HL-60/S4 (cell line): ENCODE measurements around the gene PNKD.

Experiments
- in situ Hi-C: fragments of 300-500 bp; cut with MboI; formaldehyde crosslinking; loops from 2 replicates; pipeline ENCODE4 v1.14.3; 2022; ENCODE audit warnings: low sequenced_read_pairs

Gene PNKD

DNA sequence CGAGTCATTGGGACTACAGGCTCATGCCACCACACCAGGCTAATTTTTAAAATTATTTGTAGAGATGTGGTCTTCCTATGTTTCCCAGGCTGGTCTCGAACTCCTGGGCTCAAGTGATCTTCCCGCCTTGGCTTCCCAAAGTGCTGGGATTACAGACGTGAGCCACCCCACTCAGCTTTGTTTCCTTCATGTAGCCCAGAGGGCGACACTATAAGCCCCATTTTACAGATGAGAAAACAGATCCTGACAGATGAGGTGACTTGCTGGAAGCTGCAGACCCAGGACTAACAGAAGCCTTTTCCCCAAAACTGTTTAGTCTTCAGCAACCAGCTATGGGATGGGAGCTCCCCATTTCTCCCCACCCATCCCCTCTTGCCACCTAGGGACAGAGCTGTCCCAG is 122.1 kb downstream of the PNKD start:
- in situ Hi-C loops = no loop called here

DNA sequence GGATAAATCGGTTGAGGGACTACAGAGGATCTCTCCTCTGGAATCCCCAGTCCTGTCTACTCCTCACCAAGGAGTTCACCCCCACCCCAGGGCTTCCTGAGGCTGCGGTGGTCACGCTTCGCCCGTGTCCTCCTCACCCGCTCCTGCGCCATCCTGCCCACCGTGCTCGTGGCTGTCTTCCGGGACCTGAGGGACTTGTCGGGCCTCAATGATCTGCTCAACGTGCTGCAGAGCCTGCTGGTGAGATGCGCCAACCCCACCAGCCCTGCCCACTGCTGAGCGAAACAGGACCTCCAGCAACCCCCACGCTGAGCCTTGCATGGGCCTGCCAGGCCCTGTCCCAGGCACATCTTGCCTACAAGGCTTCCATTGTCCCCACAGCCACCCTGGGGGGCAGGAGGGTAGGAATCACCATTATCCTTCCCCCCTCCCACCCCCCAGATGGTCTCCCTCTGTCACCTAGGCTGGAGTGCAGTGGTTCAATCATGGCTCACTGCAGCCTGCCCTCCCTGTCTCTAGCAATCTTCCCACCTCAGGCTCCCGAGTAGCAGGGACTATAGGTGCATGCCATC is 122.7 kb downstream of the PNKD start:
- in situ Hi-C loops = no loop called here

DNA sequence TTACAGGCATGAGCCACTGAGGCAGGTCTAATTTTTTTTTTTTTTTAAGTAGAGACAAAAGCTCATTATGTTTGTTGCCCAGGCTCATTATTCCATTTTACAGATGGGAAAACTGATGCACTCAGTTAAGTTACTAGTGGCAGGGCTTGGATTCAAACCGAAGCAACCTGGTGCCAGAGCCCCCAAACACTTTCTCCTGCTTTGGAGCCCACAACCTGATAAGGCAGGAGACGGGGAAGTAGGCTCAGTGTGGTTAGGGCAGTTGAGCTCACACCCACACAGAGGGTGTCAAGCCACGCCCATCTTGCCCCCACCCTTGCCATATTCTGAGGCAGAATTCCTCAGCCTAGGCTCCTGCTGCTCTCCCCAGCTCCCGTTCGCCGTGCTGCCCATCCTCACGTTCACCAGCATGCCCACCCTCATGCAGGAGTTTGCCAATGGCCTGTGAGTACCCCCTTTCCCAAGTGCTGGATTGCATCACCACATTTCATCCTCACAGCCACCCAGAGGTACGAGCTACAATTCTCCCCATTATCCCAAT is 123.5 kb downstream of the PNKD start:
- in situ Hi-C loops = no loop called here

DNA sequence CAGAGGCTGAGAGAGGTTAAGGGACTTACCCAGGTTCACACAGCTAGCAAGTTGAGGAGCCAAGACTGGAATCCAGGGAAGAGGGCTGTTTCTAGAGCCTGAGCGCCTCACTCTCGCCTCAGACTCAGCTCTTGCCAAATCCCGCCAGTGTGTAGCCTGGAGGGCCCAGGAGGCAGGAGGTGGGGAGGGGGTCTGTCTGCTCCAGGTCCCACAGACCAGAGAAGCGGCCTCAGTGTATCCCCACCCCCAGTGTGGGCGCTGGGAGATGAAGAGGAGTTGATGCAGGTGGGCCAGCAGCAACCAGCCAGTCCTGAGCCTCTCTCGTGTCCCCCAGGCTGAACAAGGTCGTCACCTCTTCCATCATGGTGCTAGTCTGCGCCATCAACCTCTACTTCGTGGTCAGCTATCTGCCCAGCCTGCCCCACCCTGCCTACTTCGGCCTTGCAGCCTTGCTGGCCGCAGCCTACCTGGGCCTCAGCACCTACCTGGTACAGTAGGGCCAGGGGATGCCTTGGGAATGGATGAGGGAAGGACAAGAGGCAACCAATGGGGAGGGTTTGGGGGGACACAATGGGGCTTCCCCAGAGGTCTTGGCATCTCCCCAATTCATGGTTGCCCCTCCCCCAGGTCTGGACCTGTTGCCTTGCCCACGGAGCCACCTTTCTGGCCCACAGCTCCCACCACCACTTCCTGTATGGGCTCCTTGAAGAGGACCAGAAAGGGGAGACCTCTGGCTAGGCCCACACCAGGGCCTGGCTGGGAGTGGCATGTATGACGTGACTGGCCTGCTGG is 124.2 kb downstream of the PNKD start:
- in situ Hi-C loops = no loop called here

DNA sequence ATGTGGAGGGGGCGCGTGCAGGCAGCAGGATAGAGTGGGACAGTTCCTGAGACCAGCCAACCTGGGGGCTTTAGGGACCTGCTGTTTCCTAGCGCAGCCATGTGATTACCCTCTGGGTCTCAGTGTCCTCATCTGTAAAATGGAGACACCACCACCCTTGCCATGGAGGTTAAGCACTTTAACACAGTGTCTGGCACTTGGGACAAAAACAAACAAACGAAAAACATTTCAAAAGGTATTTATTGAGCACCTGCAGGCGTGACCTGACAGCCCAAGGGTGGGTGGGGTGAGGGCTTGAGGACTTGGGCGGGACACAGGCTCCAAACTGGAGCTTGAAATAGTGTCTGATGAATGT is 124.7 kb downstream of the PNKD start:
- in situ Hi-C loops = no loop called here

- in situ Hi-C loops = no loop called here
Measured at GRCh38 chr2:218395456-218395825, 125.1 kb downstream of the PNKD start.

GRCh38 chr2:218395826-218396687 is 125.7 kb downstream of the PNKD start:
- in situ Hi-C loops = no loop called here
